A549 treated with RU486 at 1 μM for 4 hours (cell line): ENCODE measurements around the gene RMND1. TPM values are rescaled to one million over a fixed set of nuclear protein-coding genes. Genes with fewer than 3 reads are reported as not detected.

ENCODE experiments used
- total RNA-seq: library from RNA; stranded (reverse); fragments of 200-300 nt; extraction: Qiagen RNA extraction; gene quantifications from 5 replicates; pipeline ENCODE4 v1.2.3, GENCODE V29; 2022; ENCODE audit warnings: low read depth

Gene RMND1
- total RNA-seq, result 10.9 to 13.7 TPM (median 11.9 TPM) in 5 replicates

GRCh38 chr6:151451950-151452749, at the start of gene RMND1:
TSS of gene RMND1 (minus strand) at chr6:151452126. CDS start at chr6:151445811, 6,315 bp downstream.

DNA sequence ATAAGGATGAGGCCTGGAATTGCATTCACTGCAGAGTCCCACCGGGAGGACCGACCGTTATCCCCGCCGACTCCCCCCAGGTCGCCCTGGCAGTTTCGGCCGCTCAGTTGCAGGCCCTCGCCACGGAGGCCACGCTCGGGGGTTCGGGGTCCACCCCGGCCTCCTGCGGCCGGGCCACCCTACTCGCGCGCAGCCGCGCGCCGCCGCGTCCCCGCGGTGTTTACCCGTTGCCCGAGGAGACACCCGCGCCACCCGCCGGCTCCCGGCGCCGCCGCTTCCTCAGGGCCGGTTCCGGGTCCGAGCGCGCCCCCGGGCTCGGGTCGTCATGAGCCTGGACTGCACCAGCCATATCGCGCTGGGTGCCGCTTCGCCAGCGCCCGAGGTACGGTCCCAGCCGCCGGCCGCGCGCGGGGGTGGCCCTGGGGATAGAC, 41.9 kb upstream of the RMND1 start, which contains the start of gene CCDC170:
TSS of gene CCDC170 (plus strand) at position 214 of the 431 bp plus-strand sequence. CDS start at position 326, 112 bp downstream.

DNA sequence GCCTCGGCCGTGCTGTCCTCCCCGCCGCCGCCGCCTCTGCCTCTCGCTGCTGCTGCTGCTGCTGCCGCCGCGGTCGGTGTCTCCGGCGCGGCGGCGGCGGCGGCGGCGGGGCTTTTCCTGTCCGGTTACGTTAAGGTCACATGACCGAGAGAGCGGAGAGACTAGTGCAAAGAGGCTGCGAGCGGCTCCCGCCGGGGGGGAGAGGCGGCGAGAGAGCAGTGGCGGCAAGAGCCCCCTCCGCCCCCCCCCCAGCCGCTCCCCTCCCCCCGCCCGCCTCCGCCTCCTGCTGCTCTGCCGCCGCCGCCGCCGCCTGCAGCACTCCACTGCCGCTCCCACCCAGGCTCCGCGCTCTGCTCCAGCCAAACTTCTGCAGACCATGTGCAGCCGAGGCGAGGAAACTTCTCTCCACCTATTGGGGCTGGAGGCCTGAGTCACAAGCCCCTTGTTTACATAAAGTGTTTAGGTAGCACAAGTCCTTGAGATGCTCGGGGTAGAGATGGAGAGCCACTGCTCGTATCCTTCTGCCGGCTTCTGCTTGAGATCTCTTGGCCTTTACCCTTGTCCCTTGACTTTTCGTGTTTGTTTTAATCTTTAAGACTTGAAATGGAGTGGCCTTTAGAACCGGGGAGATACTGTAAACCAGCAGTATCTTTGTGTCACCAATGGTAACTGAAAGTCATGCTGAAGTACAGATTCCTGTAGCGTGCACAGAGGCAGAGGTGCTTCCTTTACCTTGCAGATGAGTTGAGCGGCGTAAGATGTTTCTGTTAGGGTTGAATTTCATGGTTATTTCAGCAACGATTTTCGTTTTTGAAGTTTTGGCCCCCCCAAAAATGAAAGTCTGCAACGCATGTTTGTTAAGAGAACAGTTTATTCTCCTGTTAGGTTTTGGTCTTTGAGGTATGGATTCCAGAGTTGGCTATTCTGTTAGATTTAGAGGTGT, 60.2 kb downstream of the RMND1 start, which contains the start of gene ZBTB2:
TSS of gene ZBTB2 (minus strand) at position 89 of the 943 bp plus-strand sequence. CDS start 17,922 bp downstream, outside the sequence.

Other genes with a start within 250 kb of the RMND1 start
- gene AKAP12, start 212.2 kb downstream of the RMND1 start, total RNA-seq, result 80.6 to 144 TPM (median 120 TPM) in 5 replicates
- gene ZBTB2, start 60.6 kb downstream of the RMND1 start, total RNA-seq, result 11.3 to 17.9 TPM (median 16.2 TPM) in 5 replicates
- gene CCDC170, start 41.9 kb upstream of the RMND1 start, total RNA-seq, result 0.10 to 0.15 TPM (median 0.12 TPM) in 4 of 5 replicates, not detected in the other